HepG2 (cell line): ENCODE results near the gene PTPRF. TPM values are rescaled to one million over a fixed set of nuclear protein-coding genes. Genes with fewer than 3 reads are reported as not detected.
A peak's percentile ranks its signal among the peaks of the same experiment; 100 is the strongest.

Experiments used
- ARID5B ChIP-seq: IDR thresholded peaks from 2 replicates; pipeline ENCODE4 v1.4.0; 2020; ENCODE audit warnings: mild to moderate bottlenecking, missing genetic modification reagents
- CAMTA2 ChIP-seq: sonication (generic); formaldehyde crosslinking; IDR thresholded peaks from 2 replicates; pipeline ENCODE4 v1.4.0; 2020; ENCODE audit warnings: mild to moderate bottlenecking, missing genetic modification reagents, borderline replicate concordance
- CENPT ChIP-seq: sonication (generic); formaldehyde crosslinking; IDR thresholded peaks from 2 replicates; pipeline ENCODE4 v1.8.0; 2022; ENCODE audit warnings: low read depth, mild to moderate bottlenecking, moderate library complexity, missing genetic modification reagents
- GLI4 ChIP-seq: sonication (generic); formaldehyde crosslinking; IDR thresholded peaks from 2 replicates; pipeline ENCODE4 v1.5.1; 2020; ENCODE audit warnings: missing genetic modification reagents, mild to moderate bottlenecking, moderate library complexity, borderline replicate concordance
- KMT2A ChIP-seq: sonication (generic); formaldehyde crosslinking; IDR thresholded peaks from 2 replicates; pipeline ENCODE4 v1.4.0; 2020; ENCODE audit warnings: missing genetic modification reagents
- NR2F6 ChIP-seq, 2 experiments: IDR thresholded peaks; 2 replicates each; pipeline ENCODE4 v1.6.1; 2016; ENCODE audit warnings: antibody characterized with exemption in 1 of 2, mild to moderate bottlenecking in 1 of 2
- SIN3B ChIP-seq: fragments of 150-350 bp; IDR thresholded peaks from 2 replicates; pipeline ENCODE4 v1.6.1; 2014; ENCODE audit warnings: low read length
- SMAD3 ChIP-seq: sonication (generic); formaldehyde crosslinking; IDR thresholded peaks from 2 replicates; pipeline ENCODE4 v1.4.0; 2020; ENCODE audit warnings: missing genetic modification reagents
- SPEN ChIP-seq: sonication (generic); formaldehyde crosslinking; IDR thresholded peaks from 2 replicates; pipeline ENCODE4 v1.5.1; 2020; ENCODE audit warnings: low read depth, mild to moderate bottlenecking, missing genetic modification reagents
- YEATS4 ChIP-seq: sonication (generic); formaldehyde crosslinking; IDR thresholded peaks from 2 replicates; pipeline ENCODE4 v1.4.0; 2020; ENCODE audit warnings: missing genetic modification reagents, borderline replicate concordance
- ZNF142 ChIP-seq: sonication (generic); formaldehyde crosslinking; IDR thresholded peaks from 2 replicates; pipeline ENCODE4 v1.4.0; 2020; ENCODE audit warnings: missing genetic modification reagents
- ZNF251 ChIP-seq: sonication (generic); formaldehyde crosslinking; IDR thresholded peaks from 2 replicates; pipeline ENCODE4 v1.9.0; 2021; ENCODE audit warnings: mild to moderate bottlenecking, missing genetic modification reagents
- ZNF274 ChIP-seq: sonication (generic); formaldehyde crosslinking; IDR thresholded peaks from 2 replicates; pipeline ENCODE4 v1.5.1; 2020; ENCODE audit warnings: mild to moderate bottlenecking, missing genetic modification reagents
- ZNF354B ChIP-seq: sonication (generic); formaldehyde crosslinking; IDR thresholded peaks from 2 replicates; pipeline ENCODE4 v1.8.0; 2022; ENCODE audit warnings: mild to moderate bottlenecking, missing genetic modification reagents
- ZNF570 ChIP-seq: sonication (generic); formaldehyde crosslinking; IDR thresholded peaks from 2 replicates; pipeline ENCODE4 v1.4.0; 2020; ENCODE audit warnings: mild to moderate bottlenecking, missing genetic modification reagents, borderline replicate concordance
- ZNF605 ChIP-seq: sonication (generic); formaldehyde crosslinking; IDR thresholded peaks from 2 replicates; pipeline ENCODE4 v1.8.0; 2022; ENCODE audit warnings: mild to moderate bottlenecking, missing genetic modification reagents
- ZNF619 ChIP-seq: sonication (generic); formaldehyde crosslinking; IDR thresholded peaks from 2 replicates; pipeline ENCODE4 v1.4.0; 2020; ENCODE audit warnings: mild to moderate bottlenecking, missing genetic modification reagents
- ZNF660 ChIP-seq: sonication (generic); formaldehyde crosslinking; IDR thresholded peaks from 2 replicates; pipeline ENCODE4 v1.5.1; 2020; ENCODE audit warnings: mild to moderate bottlenecking, low read depth, missing genetic modification reagents, borderline replicate concordance
- ZNF773 ChIP-seq: sonication (generic); formaldehyde crosslinking; IDR thresholded peaks from 2 replicates; pipeline ENCODE4 v1.4.0; 2020; ENCODE audit warnings: missing genetic modification reagents, borderline replicate concordance
- polyA plus RNA-seq, 8 experiments: library from polyadenylated mRNA; depleted of rRNA in 3 of 8; stranded (reverse) in 7 of 8; unstranded in 1 of 8; fragments of >200 nt; fragmentation: Illumina TruSeq in 4 of 8; extraction: Trizol in 4 of 8; gene quantifications; 2 replicates each; pipeline versions ENCODE4 v1.2.1 to v1.2.3, GENCODE V29; 2011 to 2016; ENCODE audit warnings: low read depth in 4 of 8, missing spikeins in 1 of 8, mixed read lengths in 1 of 8; ENCODE audit not compliant: insufficient read depth in 1 of 8
- total RNA-seq, 5 experiments: library from RNA; depleted of rRNA; stranded (reverse); fragments of >200 nt; fragmentation: Illumina TruSeq; extraction: Trizol; gene quantifications; 2 replicates each; pipeline ENCODE4 v1.2.3, GENCODE V29; 2016; ENCODE audit warnings: low read depth in 1 of 5
- TF ChIP-seq, protein P1 (sequence below): sonication (generic); formaldehyde crosslinking; IDR thresholded peaks from 2 replicates; pipeline ENCODE4 v1.8.0; 2023; ENCODE audit warnings: mild to moderate bottlenecking, missing genetic modification reagents

Gene PTPRF
- total and polyA plus RNA-seq, 2 of the 13 experiments (the other 11 are each of a cell fraction or from before 2014, with no cell fraction given) = 55.9 to 167 TPM

- TF ChIP-seq, protein P1, sequence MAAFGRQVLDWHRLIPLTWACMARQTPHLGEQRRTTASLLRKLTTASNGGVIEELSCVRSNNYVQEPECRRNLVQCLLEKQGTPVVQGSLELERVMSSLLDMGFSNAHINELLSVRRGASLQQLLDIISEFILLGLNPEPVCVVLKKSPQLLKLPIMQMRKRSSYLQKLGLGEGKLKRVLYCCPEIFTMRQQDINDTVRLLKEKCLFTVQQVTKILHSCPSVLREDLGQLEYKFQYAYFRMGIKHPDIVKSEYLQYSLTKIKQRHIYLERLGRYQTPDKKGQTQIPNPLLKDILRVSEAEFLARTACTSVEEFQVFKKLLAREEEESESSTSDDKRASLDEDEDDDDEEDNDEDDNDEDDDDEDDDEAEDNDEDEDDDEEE (CRISPR knock-in tag) = no peak
- TF ChIP-seq NR2F6 (IDR thresholded peaks at IDR 0.05) (peak; percentile 95), NR2F6 (CRISPR knock-in tag; IDR thresholded peaks at IDR 0.05) (peak; percentile 97), CENPT (no peak), ZNF570 (no peak), ZNF619 (CRISPR knock-in tag) (no peak; the same call in 1 of the 2 replicates), CAMTA2 (no peak), ZNF773 (no peak), SPEN (CRISPR knock-in tag) (peak; percentile 80; the same call in 1 of the 2 replicates), ZNF251 (no peak), YEATS4 (CRISPR knock-in tag) (no peak; the same call in 1 of the 2 replicates), ZNF660 (CRISPR knock-in tag) (no peak), ZNF354B (CRISPR knock-in tag) (no peak), SIN3B (no peak), KMT2A (CRISPR knock-in tag) (no peak), SMAD3 (peak; percentile 63), ZNF142 (CRISPR knock-in tag) (no peak), ZNF605 (CRISPR knock-in tag) (no peak), ARID5B (peak; percentile 82), ZNF274 (CRISPR knock-in tag) (no peak), GLI4 (CRISPR knock-in tag) (no peak)
Observed at GRCh38 chr1:43545695-43546387, 15.2 kb downstream of the PTPRF start (continued).
